HG02571 (cell line): ENCODE data around the gene TACC2.

ENCODE experiments used
- ATAC-seq: cut with Tn5 transposase; IDR thresholded peaks from one replicate; pipeline ENCODE4 v1.9.1; 2021; ENCODE audit warnings: mild to moderate bottlenecking, moderate library complexity; ENCODE audit not compliant: unreplicated experiment

The TACC2 gene

GRCh38 chr10:122303271-122304053 lies 314.5 kb downstream of the TACC2 start:
- ATAC-seq = no peak
